Measurements from ENCODE around the gene STARD4.

Gene STARD4

GRCh38 chr5:111469293-111469896 lies 42.9 kb downstream of the STARD4 start:
- DNase-seq = no peak

DNA sequence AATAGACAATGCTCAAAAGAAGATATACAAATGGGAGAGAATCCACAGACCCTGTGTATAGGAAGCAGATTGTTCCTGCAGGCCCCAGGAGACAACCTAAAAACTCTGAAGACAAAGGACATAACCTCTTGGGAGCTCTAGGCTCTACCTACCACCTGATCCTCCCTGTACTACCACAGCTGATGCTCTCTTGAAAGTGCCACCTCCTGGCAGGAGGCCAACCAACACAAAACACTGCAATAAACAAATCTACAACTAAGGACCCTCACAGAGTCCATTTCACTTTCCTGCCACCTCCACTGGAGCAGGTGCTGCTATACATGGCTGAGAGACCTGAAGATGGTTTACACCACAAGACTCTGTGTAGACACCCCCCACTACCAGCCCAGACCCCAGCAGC lies 49.0 kb downstream of the STARD4 start:
- DNase-seq = no peak

DNA sequence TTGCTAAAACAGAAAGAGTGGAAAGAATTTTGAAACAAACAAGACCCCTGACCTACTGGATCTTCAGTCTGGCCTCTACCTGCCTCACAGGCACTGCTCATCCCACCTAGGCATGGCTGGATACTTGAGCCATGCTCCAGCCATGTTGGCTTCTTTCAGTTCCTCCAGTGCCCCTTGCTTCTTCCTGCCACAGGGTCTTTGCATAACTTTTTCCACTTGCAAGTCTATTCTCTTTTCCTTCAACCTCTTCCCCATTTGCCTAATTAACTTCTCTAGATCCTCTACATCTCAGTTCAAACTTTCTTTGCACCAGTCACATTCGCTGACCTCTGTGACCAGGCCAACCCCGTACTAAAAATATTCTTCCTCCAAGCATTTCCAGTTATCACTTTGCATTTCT lies 50.4 kb downstream of the STARD4 start:
- no peak for DNase-seq

DNA sequence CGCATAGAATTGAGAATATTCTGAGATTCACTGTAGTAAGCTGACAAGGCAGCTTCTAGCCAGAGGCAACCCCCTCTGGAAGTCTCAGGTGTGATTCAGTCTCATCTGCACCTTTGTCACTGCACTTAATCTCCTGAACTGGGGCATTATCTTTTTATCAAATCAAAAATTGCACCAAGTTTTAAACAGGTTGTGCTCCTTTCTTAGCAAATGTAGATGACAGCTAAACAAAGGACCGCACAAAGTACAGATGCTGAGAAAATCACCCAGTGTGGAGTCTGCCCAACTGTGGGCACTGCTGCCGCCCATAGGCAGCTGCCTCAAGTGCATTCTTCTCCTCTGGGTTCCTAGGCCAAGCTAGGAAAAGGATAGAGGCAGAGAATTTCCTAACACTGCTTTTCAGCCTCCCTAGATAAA lies 51.1 kb downstream of the STARD4 start:
- no peak for DNase-seq

- no peak for DNase-seq
Measured at GRCh38 chr5:111454776-111455175, 57.6 kb downstream of the STARD4 start.

GRCh38 chr5:111454198-111454622 lies 58.1 kb downstream of the STARD4 start:
- peak; percentile 80 for DNase-seq

GRCh38 chr5:111453747-111454146 lies 58.6 kb downstream of the STARD4 start:
- peak; percentile 43 for DNase-seq

DNA sequence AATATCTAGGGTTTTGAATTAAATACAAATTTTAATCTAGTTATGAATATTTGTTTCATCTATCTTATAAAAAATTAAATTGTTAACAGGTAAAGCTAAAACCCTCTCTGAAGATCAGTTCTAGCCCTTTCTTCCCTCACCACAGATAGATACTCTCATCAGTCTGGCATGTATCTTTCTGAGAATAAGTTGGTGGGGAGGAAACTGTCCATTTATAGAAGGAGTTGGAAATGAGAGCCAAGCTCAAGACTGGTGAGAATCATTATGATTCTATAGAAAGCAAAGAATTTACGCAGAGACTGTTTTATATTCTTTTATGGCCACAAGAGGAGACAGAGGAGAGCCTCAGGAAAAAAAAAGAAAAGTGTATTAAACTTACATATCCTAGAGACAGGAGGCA lies 59.0 kb downstream of the STARD4 start:
- DNase-seq = no peak

DNA sequence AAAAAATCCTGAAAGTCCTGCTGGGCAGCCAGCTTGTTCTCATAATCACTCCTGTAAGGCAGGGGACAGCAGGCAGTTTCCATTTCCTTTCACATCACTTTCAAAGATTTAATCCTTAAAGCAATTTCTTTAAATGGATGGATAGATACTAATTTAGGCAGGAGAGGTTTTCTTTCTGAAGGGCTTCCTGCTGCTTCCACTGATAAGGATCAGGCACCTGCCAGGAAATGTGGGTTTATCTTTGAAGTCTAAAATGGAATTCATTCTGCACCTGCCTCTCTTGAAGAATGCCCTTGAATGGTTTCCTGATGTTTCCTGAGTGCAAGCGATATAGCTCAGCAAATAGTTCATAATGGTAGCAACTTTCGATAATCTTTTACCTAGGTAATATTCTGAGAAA lies 64.5 kb downstream of the STARD4 start:
- peak; percentile 30 for DNase-seq

DNA sequence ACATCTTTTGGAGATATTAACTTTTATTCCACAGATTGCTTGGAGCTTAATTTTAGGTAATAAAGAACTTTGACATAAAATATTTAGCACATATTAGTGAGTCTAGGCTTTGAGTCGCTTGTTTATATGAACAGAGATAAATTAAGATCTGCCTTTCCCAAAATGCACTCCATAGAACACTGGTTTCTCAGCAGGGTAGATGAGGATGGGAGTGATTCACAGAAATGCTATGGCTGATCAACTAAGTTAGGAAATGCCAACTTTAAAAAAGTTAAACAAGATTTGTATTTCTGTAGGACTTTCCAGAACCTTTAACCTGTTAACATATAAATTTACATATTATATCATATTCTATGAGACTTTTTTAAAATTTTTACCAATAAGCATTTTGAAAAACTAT lies 65.2 kb downstream of the STARD4 start:
- no peak for DNase-seq
